HUES64 (cell line): Measurements from ENCODE around the gene PHACTR1.
"Not testable (repeated sequence)": the region's sequence is repeated elsewhere in the genome, so short reads cannot be mapped to it uniquely, and the experiment has no call there.

Source experiments
- H3K27ac ChIP-seq: 2 replicates; pipeline ENCODE4 v1.7.0; 2013; ENCODE audit warnings: low read depth, low read length, inconsistent platforms
- H3K27me3 ChIP-seq: 2 replicates; pipeline ENCODE4 v1.6.1; 2013; ENCODE audit warnings: mild to moderate bottlenecking, low read length; ENCODE audit not compliant: insufficient read depth
- H3K36me3 ChIP-seq: 2 replicates; pipeline ENCODE4 v1.6.1; 2013; ENCODE audit warnings: mild to moderate bottlenecking, low read length; ENCODE audit not compliant: insufficient read depth
- H3K4me1 ChIP-seq: 2 replicates; pipeline ENCODE4 v1.6.1; 2013; ENCODE audit warnings: mild to moderate bottlenecking, low read length, moderate library complexity; ENCODE audit not compliant: insufficient read depth
- H3K4me3 ChIP-seq: 2 replicates; pipeline ENCODE4 v1.5.1; 2013; ENCODE audit warnings: mild to moderate bottlenecking, low read length, moderate library complexity
- H3K9ac ChIP-seq: 2 replicates; pipeline ENCODE4 v1.6.1; 2013; ENCODE audit warnings: mild to moderate bottlenecking, low read depth, low read length
- H3K9me3 ChIP-seq: 2 replicates; pipeline ENCODE4 v1.6.1; 2013; ENCODE audit warnings: low read depth, low read length; ENCODE audit not compliant: insufficient read depth
- WGBS: fragments of 150-250, 120-280 bp; methylation state at CpG from one replicate; pipeline ENCODE4 v1.1.7; 2013; ENCODE audit warnings: missing lambda C conversion rate; 5-methylcytosine and 5-hydroxymethylcytosine counted together

Gene PHACTR1

DNA sequence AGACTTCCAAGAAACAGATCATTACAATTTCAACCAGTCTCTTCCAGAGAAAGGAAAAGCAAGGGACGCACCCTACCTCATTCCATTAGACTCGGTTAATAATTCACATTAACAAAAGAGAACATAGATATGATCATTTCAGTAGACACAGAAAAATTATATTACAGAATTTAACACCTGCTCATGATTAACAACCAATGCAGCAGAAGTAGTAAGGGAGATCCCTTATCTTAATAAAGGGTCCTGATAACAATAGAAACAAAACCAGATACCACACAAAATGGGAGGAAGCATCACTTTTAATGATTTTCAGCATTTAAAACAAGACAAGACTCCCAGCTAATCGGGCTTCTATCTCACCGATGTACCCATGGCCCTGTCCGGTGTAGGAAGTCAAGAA, 396.8 kb downstream of the PHACTR1 start:
- Histone ChIP-seq H3K27ac (no peak overlapping the region), H3K9ac (no peak overlapping the region), H3K9me3 (no peaks in the 10 kb centered on the region; the same call in 1 of the 2 replicates), H3K27me3 (no peaks in the 10 kb centered on the region), H3K36me3 (no peaks in the 10 kb centered on the region), H3K4me1 (peaks cover 16% of the 10 kb centered on the region), H3K4me3 (no peak overlapping the region)
- WGBS = 96% methylated on average over 5 of the region's 5 CpGs

DNA sequence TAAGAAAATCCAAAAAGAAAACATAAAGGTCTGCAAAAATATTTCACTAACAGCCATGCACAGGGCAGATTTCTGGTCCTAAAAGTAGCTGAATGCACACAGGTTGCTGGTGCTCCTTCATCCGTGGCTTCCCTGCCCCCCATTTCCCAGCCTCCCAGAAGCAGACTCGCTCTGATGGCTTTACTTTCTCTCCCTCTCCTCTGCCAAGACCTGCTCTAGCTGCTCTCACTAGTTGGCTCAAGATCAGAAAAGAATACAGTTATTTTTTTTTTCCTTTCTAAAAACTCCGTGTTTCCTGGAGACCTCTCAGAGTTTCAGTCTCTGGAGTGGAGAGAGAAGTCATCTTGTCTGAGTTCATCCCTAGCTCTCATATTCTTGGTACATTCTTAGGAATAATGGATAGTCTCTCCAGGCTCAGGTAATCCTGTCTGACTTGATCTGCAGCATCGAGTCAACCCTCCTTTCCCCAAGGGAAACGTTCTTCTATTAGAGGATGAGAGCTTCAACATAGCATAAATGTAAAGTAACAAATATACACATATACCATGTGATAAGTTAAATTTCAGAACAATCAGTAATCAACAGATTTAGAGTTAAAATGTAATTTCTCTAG, 397.5 kb downstream of the PHACTR1 start:
- peaks cover 17% of the 10 kb centered on the region for H3K4me1 ChIP-seq
- no peak overlapping the region for H3K4me3 ChIP-seq
- H3K9me3 ChIP-seq = no peaks in the 10 kb centered on the region; the same call in 1 of the 2 replicates
- no peaks in the 10 kb centered on the region for H3K27me3 ChIP-seq
- H3K27ac ChIP-seq = no peak overlapping the region
- H3K36me3 ChIP-seq = no peaks in the 10 kb centered on the region
- 83% methylated on average over 4 of the region's 5 CpGs for WGBS
- no peak overlapping the region for H3K9ac ChIP-seq

DNA sequence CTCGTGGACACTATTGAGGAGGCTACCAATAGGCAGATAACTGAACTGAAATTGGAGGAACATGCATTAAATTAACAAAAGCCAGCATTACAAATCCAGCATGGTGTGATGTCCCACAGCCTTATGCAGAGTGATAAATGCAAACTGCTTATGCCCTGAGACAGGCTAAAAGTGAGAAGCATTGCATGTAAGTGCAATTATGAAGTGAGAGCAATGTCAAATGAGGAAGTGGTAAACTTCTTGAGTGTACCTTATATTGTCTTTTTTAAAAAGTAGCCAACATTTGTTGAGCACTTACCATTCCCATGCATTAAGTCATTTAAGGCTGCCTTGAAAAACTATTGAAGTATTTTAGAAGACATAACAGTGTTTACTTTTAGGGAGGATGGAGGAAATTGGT, 399.6 kb downstream of the PHACTR1 start:
- peaks cover 26% of the 10 kb centered on the region for H3K4me1 ChIP-seq
- H3K36me3 ChIP-seq = no peaks in the 10 kb centered on the region
- H3K4me3 ChIP-seq = no peak overlapping the region
- H3K27me3 ChIP-seq = no peaks in the 10 kb centered on the region
- H3K9me3 ChIP-seq = no peaks in the 10 kb centered on the region
- no peak overlapping the region for H3K27ac ChIP-seq
- WGBS = 79% methylated on average over 1 of the region's 1 CpG
- no peak overlapping the region for H3K9ac ChIP-seq

DNA sequence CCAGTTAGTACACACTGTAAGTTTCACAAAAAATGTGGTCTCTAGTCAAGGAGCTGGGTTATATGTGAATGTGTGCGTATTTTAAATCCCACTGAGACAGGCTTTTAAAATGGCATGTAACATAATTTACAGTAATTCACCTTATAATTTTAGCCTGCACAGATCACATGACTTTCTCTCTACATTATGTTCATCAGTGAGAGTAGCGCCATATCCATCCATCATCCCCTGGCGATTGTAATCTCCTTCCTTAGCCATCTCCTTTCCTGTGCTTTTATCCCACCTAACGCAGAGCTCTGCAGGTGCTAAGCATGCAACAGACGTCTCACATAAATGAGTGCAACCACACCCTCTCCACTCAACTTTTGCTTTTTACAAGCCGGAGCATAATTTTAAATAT, 401.0 kb downstream of the PHACTR1 start:
- Histone ChIP-seq H3K9ac (no peak overlapping the region), H3K4me3 (no peak overlapping the region), H3K9me3 (no peaks in the 10 kb centered on the region), H3K27ac (no peak overlapping the region), H3K4me1 (peaks cover 26% of the 10 kb centered on the region), H3K36me3 (no peaks in the 10 kb centered on the region), H3K27me3 (no peaks in the 10 kb centered on the region)
- WGBS = 83% methylated on average over 5 of the region's 6 CpGs

DNA sequence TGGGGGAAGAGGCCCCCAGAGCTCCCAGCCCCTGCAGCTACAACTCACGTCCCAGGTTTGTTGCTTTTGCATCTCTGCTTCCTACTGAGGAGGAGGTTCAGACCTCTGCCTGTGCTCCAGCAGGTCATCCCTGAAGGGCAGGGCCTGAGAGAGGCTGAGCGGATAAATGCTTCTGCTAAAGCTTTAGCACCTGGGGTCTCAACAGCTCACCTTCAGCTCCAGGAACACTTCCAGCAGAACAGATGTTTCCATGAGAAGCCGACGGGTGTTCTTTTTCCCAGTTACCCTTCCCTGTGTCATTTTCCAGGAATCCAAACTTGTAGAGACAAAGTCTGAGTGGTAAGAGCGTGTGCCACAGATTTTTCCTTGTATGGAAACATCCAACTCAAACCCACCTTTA, 403.0 kb downstream of the PHACTR1 start:
- H3K36me3 ChIP-seq = no peaks in the 10 kb centered on the region
- no peaks in the 10 kb centered on the region for H3K27me3 ChIP-seq
- H3K9ac ChIP-seq = no peak overlapping the region
- H3K4me3 ChIP-seq = no peak overlapping the region
- H3K4me1 ChIP-seq = peaks cover 10% of the 10 kb centered on the region
- H3K27ac ChIP-seq = no peak overlapping the region
- 76% methylated on average over 5 of the region's 5 CpGs for WGBS
- no peaks in the 10 kb centered on the region for H3K9me3 ChIP-seq

DNA sequence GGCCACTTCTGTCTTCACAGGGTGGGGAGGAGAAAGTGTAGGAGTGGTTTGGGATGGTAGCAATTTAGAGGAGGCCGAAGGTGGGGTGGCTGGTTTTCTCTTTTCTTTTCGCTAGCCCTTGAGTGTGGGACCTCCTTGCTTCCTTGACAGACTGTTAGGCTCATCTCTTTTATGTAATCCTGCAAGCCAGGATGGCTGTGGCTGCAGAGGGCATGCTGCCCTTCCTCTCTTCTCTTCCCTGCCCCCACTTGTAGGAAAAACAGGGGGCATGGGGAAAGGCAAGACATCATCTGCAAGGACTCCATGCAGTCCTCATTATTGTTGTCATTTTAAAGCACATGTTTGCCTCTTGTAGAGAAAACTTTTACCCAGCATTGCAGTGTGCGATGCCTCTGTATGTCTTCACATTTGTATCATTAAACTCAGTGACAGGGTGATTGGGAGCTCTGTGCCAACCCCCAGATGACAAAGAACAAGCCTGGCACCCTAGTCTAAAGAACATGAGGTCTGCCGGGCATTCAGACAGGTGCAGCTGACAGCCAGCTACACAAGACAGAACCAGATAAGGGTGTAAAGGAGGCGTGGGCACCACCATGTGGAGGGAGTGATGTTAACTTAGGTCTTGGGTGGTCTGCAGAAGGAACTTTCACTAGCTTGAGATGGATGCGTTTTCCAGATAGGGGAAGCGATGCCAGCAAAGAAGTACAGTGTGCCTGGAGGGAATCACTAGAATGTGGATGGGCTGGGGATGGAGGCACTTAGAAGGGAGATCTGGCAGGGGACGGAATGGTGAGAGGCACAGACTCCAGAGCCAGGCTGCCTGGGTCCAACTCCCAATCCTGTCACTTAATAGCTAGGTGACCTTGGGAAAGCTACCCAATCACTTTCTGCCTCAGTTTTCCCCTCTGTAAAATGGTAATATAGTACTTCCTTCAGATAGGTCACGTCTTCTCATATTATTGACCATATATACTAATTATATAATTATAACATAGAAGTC, 404.2 kb downstream of the PHACTR1 start:
- Histone ChIP-seq H3K27me3 (no peaks in the 10 kb centered on the region), H3K9me3 (no peaks in the 10 kb centered on the region), H3K4me3 (no peak overlapping the region), H3K27ac (no peak overlapping the region), H3K9ac (no peak overlapping the region), H3K36me3 (no peaks in the 10 kb centered on the region), H3K4me1 (peaks cover 10% of the 10 kb centered on the region)
- 81% methylated on average over 7 of the region's 9 CpGs for WGBS

DNA sequence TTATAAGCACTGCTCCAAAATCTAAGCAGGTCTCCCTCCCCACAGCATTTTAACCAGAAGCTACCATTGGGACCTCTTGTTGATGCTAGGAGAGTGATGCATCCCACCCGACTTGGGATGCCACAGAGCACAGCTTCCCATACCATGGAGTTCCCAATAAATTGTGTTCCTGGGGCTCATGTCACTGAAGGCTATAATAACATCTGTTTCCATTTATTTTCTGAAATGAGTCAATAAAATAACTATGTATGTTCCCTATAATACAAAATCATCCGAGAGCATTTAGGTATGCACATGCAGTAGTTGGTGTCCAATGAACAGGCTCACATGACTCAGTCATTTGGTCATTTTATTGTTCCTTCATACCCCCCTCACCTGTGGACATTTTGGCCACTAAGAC, 407.6 kb downstream of the PHACTR1 start:
- Histone ChIP-seq H3K4me3 (no peak overlapping the region), H3K9me3 (no peaks in the 10 kb centered on the region), H3K9ac (no peak overlapping the region), H3K27me3 (no peaks in the 10 kb centered on the region), H3K27ac (no peak overlapping the region), H3K4me1 (peaks cover 8% of the 10 kb centered on the region), H3K36me3 (no peaks in the 10 kb centered on the region)
- 90% methylated on average over 2 of the region's 2 CpGs for WGBS

DNA sequence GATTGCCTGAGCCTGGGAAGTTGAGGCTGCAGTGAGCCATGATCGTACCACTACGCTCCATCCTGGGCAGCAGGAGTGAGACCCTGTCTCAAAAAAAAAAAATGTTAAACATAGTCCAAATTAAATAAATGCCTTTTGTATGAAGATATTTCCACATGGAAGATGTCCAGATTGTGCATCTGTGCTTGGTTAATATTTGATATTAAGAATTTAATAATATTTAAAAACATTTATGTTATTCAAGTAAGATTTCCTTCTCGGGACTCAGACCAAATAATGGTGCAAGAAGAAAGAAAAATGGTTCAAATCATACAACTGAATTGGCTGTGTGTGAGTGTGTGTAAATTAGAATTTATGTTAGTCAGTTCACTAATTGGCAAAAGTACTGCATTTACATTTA, 409.3 kb downstream of the PHACTR1 start:
- WGBS = 92% methylated on average over 3 of the region's 3 CpGs
- no peaks in the 10 kb centered on the region for H3K4me1 ChIP-seq

DNA sequence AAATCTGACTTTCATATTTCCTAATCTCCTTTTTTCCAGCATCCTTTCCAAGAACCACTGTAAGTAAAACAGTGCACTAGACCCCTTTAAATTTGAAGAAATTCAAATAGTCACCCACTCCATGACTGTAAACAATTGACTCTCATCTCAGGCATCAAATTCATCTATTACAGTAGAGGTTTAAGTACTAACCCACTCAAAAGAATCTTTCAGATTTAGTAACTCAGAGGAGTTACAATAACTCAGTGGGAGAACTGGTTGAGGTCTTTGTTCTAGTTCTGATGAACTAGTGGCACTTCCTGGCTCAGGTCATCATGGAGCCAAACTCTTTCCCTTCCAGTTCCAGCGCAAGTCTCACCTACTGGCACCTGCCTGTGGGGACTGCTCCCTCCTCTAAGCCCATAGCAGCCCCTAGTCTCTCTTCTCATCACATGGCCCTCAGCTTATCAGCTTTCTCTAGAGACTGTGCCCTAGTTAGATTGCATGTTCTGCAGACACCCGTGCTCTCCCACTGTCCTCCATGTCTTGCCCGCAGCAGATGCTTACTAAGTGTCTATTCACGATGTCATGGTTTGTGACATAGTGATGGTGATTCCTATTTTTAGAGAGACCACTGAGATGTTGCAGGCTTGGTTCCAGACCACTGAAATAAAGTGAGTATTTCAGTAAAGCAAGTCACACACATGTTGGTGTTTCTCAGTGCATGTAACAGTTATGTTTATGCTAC, 415.5 kb downstream of the PHACTR1 start:
- no peaks in the 10 kb centered on the region for H3K36me3 ChIP-seq
- H3K9ac ChIP-seq = no peak overlapping the region
- 95% methylated on average over 4 of the region's 4 CpGs for WGBS
- no peaks in the 10 kb centered on the region for H3K27me3 ChIP-seq
- H3K4me3 ChIP-seq = no peak overlapping the region
- 0 out of 2 replicates have a peak, but pooled peaks cover 5% of the 10 kb centered on the region for H3K4me1 ChIP-seq
- no peaks in the 10 kb centered on the region for H3K9me3 ChIP-seq
- no peak overlapping the region for H3K27ac ChIP-seq

More for the DNA sequence above, 409.3 kb downstream of the PHACTR1 start:
- Histone ChIP-seq H3K27ac (no peak overlapping the region), H3K9me3 (no peaks in the 10 kb centered on the region), H3K27me3 (no peaks in the 10 kb centered on the region), H3K4me3 (no peak overlapping the region), H3K9ac (no peak overlapping the region), H3K36me3 (no peaks in the 10 kb centered on the region)

DNA sequence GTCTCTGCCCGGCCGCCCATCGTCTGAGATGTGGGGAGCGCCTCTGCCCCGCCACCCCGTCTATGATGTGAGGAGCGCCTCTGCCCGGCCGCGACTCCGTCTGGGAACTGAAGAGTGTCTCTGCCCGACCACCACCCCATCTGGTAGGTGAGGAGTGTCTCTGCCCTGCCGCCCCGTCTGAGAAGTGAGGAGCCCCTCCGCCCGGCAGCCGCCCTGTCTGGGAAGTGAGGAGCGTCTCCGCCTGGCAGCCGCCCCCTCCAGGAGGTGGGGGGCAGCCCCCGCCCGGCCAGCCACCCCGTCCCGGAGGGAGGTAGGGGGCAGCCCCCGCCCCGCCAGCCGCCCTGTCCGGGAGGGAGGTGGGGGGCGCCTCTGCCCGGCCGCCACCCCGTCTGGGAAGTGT, 417.3 kb downstream of the PHACTR1 start:
- not testable (repeated sequence) for H3K9ac ChIP-seq, H3K9me3 ChIP-seq, H3K36me3 ChIP-seq, H3K4me1 ChIP-seq, H3K4me3 ChIP-seq, H3K27ac ChIP-seq, H3K27me3 ChIP-seq
- 96% methylated on average over 32 of the region's 32 CpGs for WGBS

DNA sequence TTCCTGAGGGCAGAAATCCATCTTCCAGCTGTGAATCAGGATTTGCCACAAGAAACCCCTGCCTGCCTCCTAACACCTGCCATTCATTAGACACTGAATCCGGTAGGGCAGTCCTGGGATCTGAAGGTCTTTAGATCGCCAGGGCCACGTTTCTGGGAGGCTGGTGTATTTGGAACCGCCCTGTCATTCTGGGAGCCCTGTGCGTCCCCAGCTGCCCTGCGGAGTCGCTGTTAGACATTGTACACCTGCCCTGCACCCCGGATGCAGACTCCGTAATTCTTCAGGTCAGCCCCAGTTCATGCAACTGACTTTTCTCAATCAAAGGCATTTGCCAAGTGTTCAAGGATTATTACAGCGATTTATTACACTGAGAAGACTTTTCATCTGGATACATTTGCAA, 418.6 kb downstream of the PHACTR1 start:
- 69% methylated on average over 9 of the region's 10 CpGs for WGBS
- H3K27me3 ChIP-seq = no peaks in the 10 kb centered on the region
- no peak overlapping the region for H3K27ac ChIP-seq
- H3K36me3 ChIP-seq = no peaks in the 10 kb centered on the region
- no peak overlapping the region for H3K9ac ChIP-seq
- H3K9me3 ChIP-seq = no peaks in the 10 kb centered on the region
- peaks cover 5% of the 10 kb centered on the region; the same call in 1 of the 2 replicates for H3K4me1 ChIP-seq
- H3K4me3 ChIP-seq = no peak overlapping the region
